SW480 (cell line): ENCODE results near the gene GLRA3.
"Not testable (repeated sequence)": the region's sequence is repeated elsewhere in the genome, so short reads cannot be mapped to it uniquely, and the experiment has no call there.

Experiments used
- DNase-seq: peaks from one replicate; pipeline ENCODE4 v3.0.0-alpha.2; 2016; ENCODE audit warnings: low spot score

The GLRA3 gene

GRCh38 chr4:174713821-174714220 lies 115.2 kb downstream of the GLRA3 start:
- no peak for DNase-seq

- no peak for DNase-seq
These were observed 115.9 kb downstream of the GLRA3 start for GRCh38 chr4:174713181-174713580.

- DNase-seq, result no peak
These were observed 119.5 kb downstream of the GLRA3 start for GRCh38 chr4:174709526-174709925.

- DNase-seq, result no peak
These were observed 120.7 kb downstream of the GLRA3 start for GRCh38 chr4:174708381-174708780.

GRCh38 chr4:174707902-174708301 lies 121.1 kb downstream of the GLRA3 start:
- no peak for DNase-seq

GRCh38 chr4:174707051-174707676 lies 121.9 kb downstream of the GLRA3 start:
- no peak for DNase-seq

- no peak for DNase-seq
These were observed 126.0 kb downstream of the GLRA3 start for GRCh38 chr4:174702979-174703478.

GRCh38 chr4:174699654-174700053 lies 129.4 kb downstream of the GLRA3 start:
- no peak for DNase-seq

GRCh38 chr4:174697896-174698295 lies 131.2 kb downstream of the GLRA3 start:
- DNase-seq, result no peak

GRCh38 chr4:174697202-174697601 lies 131.8 kb downstream of the GLRA3 start:
- no peak for DNase-seq

GRCh38 chr4:174696657-174697056 lies 132.4 kb downstream of the GLRA3 start:
- no peak for DNase-seq

- DNase-seq, result not testable (repeated sequence)
These were observed 137.2 kb downstream of the GLRA3 start for GRCh38 chr4:174691876-174692275.

- no peak for DNase-seq
These were observed 138.4 kb downstream of the GLRA3 start for GRCh38 chr4:174690665-174691064.

- DNase-seq, result no peak
These were observed 139.4 kb downstream of the GLRA3 start for GRCh38 chr4:174689618-174690017.

- no peak for DNase-seq
These were observed 142.2 kb downstream of the GLRA3 start for GRCh38 chr4:174686826-174687225.

GRCh38 chr4:174681723-174682300 lies 147.2 kb downstream of the GLRA3 start:
- DNase-seq, result no peak

GRCh38 chr4:174674305-174674840 lies 154.7 kb downstream of the GLRA3 start:
- no peak for DNase-seq

GRCh38 chr4:174673865-174674264 lies 155.2 kb downstream of the GLRA3 start:
- DNase-seq, result no peak

GRCh38 chr4:174672276-174672675 lies 156.8 kb downstream of the GLRA3 start:
- DNase-seq, result no peak

- peak; percentile 7 for DNase-seq
These were observed 159.8 kb downstream of the GLRA3 start for GRCh38 chr4:174669270-174669669.

GRCh38 chr4:174665799-174666198 lies 163.2 kb downstream of the GLRA3 start:
- DNase-seq, result no peak

- DNase-seq, result no peak
These were observed 165.8 kb downstream of the GLRA3 start for GRCh38 chr4:174663216-174663615.

- DNase-seq, result no peak
These were observed 170.8 kb downstream of the GLRA3 start for GRCh38 chr4:174658246-174658645.

- DNase-seq, result no peak
These were observed 171.6 kb downstream of the GLRA3 start for GRCh38 chr4:174657472-174657871.
